K562 (cell line): ENCODE measurements around the gene BCAR3. TPM values are rescaled to one million over a fixed set of nuclear protein-coding genes. Genes with fewer than 3 reads are reported as not detected.

ENCODE experiments used
- ATAC-seq: fragments of 200-7000 bp; cut with Tn5 transposase; 3 replicates; pipeline ENCODE4 v1.9.1; 2020; ENCODE audit warnings: moderate library complexity
- BruUV-seq: library from RNA; stranded (reverse); fragments of 400-500 nt; replicated peaks from 2 replicates; lab custom pipeline; 2021; lab: Mats Ljungman, UMichigan
- CTCF ChIA-PET: fragments of 300-600 bp; formaldehyde crosslinking; extraction: SDS; loops from one replicate; lab custom pipeline; 2021; ENCODE audit warnings: low intra/inter-chr PET ratio; lab: Yijun Ruan, JAX
- POLR2A ChIA-PET: fragments of 300-600, 350-650 bp; sonication (Branson Sonifier 250); formaldehyde crosslinking; extraction: SDS; loops from one replicate; lab custom pipeline; 2021; ENCODE audit warnings: antibody characterized with exemption, inconsistent platforms; lab: Yijun Ruan, JAX
- DNase-seq, 4 experiments: peaks; one replicate each; pipeline versions ENCODE4 v3.0.0 to v3.0.0-alpha.2; 2011 to 2018; ENCODE audit warnings: low spot score in 3 of 4, mixed read lengths in 3 of 4; ENCODE audit errors: extremely low read depth in 1 of 4
- FAIRE-seq: peaks from 2 replicates; lab custom pipeline; 2011; peaks lifted over from hg19 to GRCh38; lab: Jason Lieb, UNC
- H2AFZ ChIP-seq: 2 replicates; pipeline ENCODE4 v1.6.0; 2011; ENCODE audit warnings: low read depth, low read length, control low read depth, inconsistent platforms
- H3K27ac ChIP-seq: fragments of 200-600 bp; 3 replicates; pipeline ENCODE4 v1.8.0; 2011; ENCODE audit warnings: low read depth, mild to moderate bottlenecking, control low read depth, inconsistent platforms, low read length, moderate library complexity, mixed read lengths; ENCODE audit errors: extremely low read depth
- H3K27me3 ChIP-seq, 2 experiments: fragments of 300-600 bp in 1 of 2; 2 replicates in 1 of 2; 3 replicates in 1 of 2; pipeline versions ENCODE4 v1.6.0 to v1.8.0; 2011; ENCODE audit warnings: inconsistent platforms in 2 of 2, low read length in 2 of 2, mild to moderate bottlenecking in 1 of 2, mixed read lengths in 1 of 2, moderate library complexity in 1 of 2; ENCODE audit not compliant: control insufficient read depth in 2 of 2, insufficient read depth in 2 of 2
- H3K36me3 ChIP-seq: fragments of 300-600 bp; 3 replicates; pipeline ENCODE4 v1.8.0; 2011; ENCODE audit warnings: mild to moderate bottlenecking, low read length, inconsistent platforms; ENCODE audit not compliant: control insufficient read depth, insufficient read depth
- H3K4me1 ChIP-seq, 2 experiments: fragments of 200-600 bp in 1 of 2; replicated peaks in 1 of 2; 2 replicates in 1 of 2; 3 replicates in 1 of 2; pipeline versions ENCODE4 v1.5.1 to v1.8.0; 2011; ENCODE audit warnings: inconsistent platforms in 2 of 2, low read length in 2 of 2, mild to moderate bottlenecking in 1 of 2, mixed read lengths in 1 of 2, moderate library complexity in 1 of 2; ENCODE audit not compliant: control insufficient read depth in 2 of 2, insufficient read depth in 2 of 2
- H3K4me2 ChIP-seq: 2 replicates; pipeline ENCODE4 v1.6.1; 2011; ENCODE audit warnings: low read length, control low read depth, inconsistent platforms, mixed read lengths; ENCODE audit not compliant: insufficient read depth
- H3K4me3 ChIP-seq: fragments of 200-600 bp; sonication (generic), shearing (Covaris generic); 2 replicates; pipeline ENCODE4 v1.5.1; 2016; ENCODE audit warnings: control low read depth, inconsistent platforms
- H3K79me2 ChIP-seq: fragments of 200-600 bp; 3 replicates; pipeline ENCODE4 v1.8.0; 2011; ENCODE audit warnings: low read length, inconsistent platforms; ENCODE audit not compliant: control insufficient read depth, insufficient read depth
- H3K9ac ChIP-seq, 2 experiments: 2 replicates each; pipeline versions ENCODE4 v1.6.0 to v1.6.1; 2011; ENCODE audit warnings: low read depth in 2 of 2, low read length in 2 of 2, control low read depth in 1 of 2, inconsistent platforms in 1 of 2, mild to moderate bottlenecking in 1 of 2, mixed read lengths in 1 of 2; ENCODE audit not compliant: insufficient read depth in 1 of 2
- H3K9me1 ChIP-seq: one replicate; pipeline ENCODE4 v1.6.0; 2011; ENCODE audit warnings: inconsistent platforms, mild to moderate bottlenecking, low read length, moderate library complexity; ENCODE audit not compliant: control insufficient read depth, insufficient read depth
- H3K9me3 ChIP-seq: replicated peaks from 2 replicates; pipeline ENCODE4 v1.5.1; 2011; ENCODE audit warnings: low read depth, low read length, inconsistent platforms; ENCODE audit not compliant: control insufficient read depth, insufficient read depth
- H4K20me1 ChIP-seq: replicated peaks from 2 replicates; pipeline ENCODE4 v1.6.1; 2011; ENCODE audit warnings: low read length, inconsistent platforms, mixed read lengths; ENCODE audit not compliant: control insufficient read depth, insufficient read depth
- ARID2 ChIP-seq: fragments of 450-650 bp; IDR thresholded peaks from 2 replicates; pipeline ENCODE4 v1.6.1; 2017; ENCODE audit warnings: antibody characterized with exemption, mild to moderate bottlenecking
- CBFA2T3 ChIP-seq: fragments of 450-650 bp; IDR thresholded peaks from 2 replicates; pipeline ENCODE4 v1.6.1; 2017
- FOSL1 ChIP-seq: fragments of 200-800 bp; sonication (Bioruptor generic); conservative IDR thresholded peaks from 2 replicates; pipeline ENCODE4 v1.6.1; 2016; ENCODE audit warnings: missing genetic modification characterization, missing compliant biosample characterization
- HSF4 ChIP-seq: fragments of 250-450 bp; sonication (Bioruptor Pico); IDR thresholded peaks from 2 replicates; pipeline ENCODE4 v2.1.2; 2022; ENCODE audit warnings: mild to moderate bottlenecking, moderate library complexity, borderline replicate concordance
- NFIX ChIP-seq: fragments of 250-450 bp; sonication (Bioruptor Pico); IDR thresholded peaks from 2 replicates; pipeline ENCODE4 v1.4.0; 2020; ENCODE audit warnings: low read depth, mild to moderate bottlenecking, moderate library complexity
- PHF20 ChIP-seq: fragments of 450-650 bp; IDR thresholded peaks from 2 replicates; pipeline ENCODE4 v1.6.1; 2018; ENCODE audit not compliant: partially characterized antibody
- POLR2AphosphoS5 ChIP-seq: IDR thresholded peaks from 2 replicates; pipeline ENCODE4 v1.6.1; 2011; ENCODE audit warnings: mild to moderate bottlenecking, low read depth, low read length, moderate library complexity; ENCODE audit not compliant: control insufficient read depth, insufficient read depth
- PPARD ChIP-seq: fragments of 250-450 bp; sonication (Bioruptor Pico); IDR thresholded peaks from 2 replicates; pipeline ENCODE4 v1.8.0; 2022; ENCODE audit warnings: inconsistent platforms, mild to moderate bottlenecking, moderate library complexity
- SIN3B ChIP-seq: fragments of 450-650 bp; IDR thresholded peaks from 2 replicates; pipeline ENCODE4 v1.6.1; 2017; ENCODE audit warnings: low read depth, mild to moderate bottlenecking, moderate library complexity
- SIX5 ChIP-seq, 2 experiments: IDR thresholded peaks; 2 replicates each; pipeline ENCODE4 v1.6.1; 2011; ENCODE audit warnings: low read length in 2 of 2, borderline replicate concordance in 1 of 2, low read depth in 1 of 2, mild to moderate bottlenecking in 1 of 2, moderate library complexity in 1 of 2; ENCODE audit not compliant: insufficient read depth in 1 of 2
- SMAD1 ChIP-seq: fragments of 150-350 bp; IDR thresholded peaks from 2 replicates; pipeline ENCODE4 v1.6.1; 2014; ENCODE audit warnings: low read length, low read depth; ENCODE audit not compliant: partially characterized antibody
- SREBF2 ChIP-seq: sonication (generic); formaldehyde crosslinking; IDR thresholded peaks from 2 replicates; pipeline ENCODE4 v1.4.0; 2020; ENCODE audit warnings: mild to moderate bottlenecking, missing genetic modification reagents
- TCF3 ChIP-seq: sonication (generic); formaldehyde crosslinking; IDR thresholded peaks from 2 replicates; pipeline ENCODE4 v1.4.0; 2020; ENCODE audit warnings: mild to moderate bottlenecking, missing genetic modification reagents
- TEAD1 ChIP-seq, 2 experiments: fragments of 450-650 bp in 1 of 2; sonication (generic) in 1 of 2; formaldehyde crosslinking; IDR thresholded peaks; 2 replicates each; pipeline versions ENCODE4 v1.4.0 to v1.8.0; 2020 to 2022; ENCODE audit warnings: mild to moderate bottlenecking in 2 of 2, missing genetic modification reagents in 1 of 2
- ZBED1 ChIP-seq: IDR thresholded peaks from 2 replicates; pipeline ENCODE4 v1.6.1; 2014
- ZC3H11A ChIP-seq: IDR thresholded peaks from 2 replicates; pipeline ENCODE4 v1.6.1; 2012; ENCODE audit warnings: low read depth, low read length, improper control_type of control experiment
- ZC3H4 ChIP-seq: sonication (generic); formaldehyde crosslinking; IDR thresholded peaks from 2 replicates; pipeline ENCODE4 v1.9.0; 2021; ENCODE audit warnings: missing genetic modification reagents, borderline replicate concordance
- WGBS: fragments of 100-300 bp; shearing (Covaris generic); methylation state at CpG from one replicate; pipeline ENCODE4 v1.1.6; 2016; ENCODE audit warnings: low coverage, mixed read lengths; ENCODE audit not compliant: insufficient coverage; ENCODE audit errors: missing lambda C conversion rate; 5-methylcytosine and 5-hydroxymethylcytosine counted together
- in situ Hi-C: fragments of 300-500 bp; cut with MboI; formaldehyde crosslinking; loops from 4 replicates; pipeline ENCODE4 v1.15.0; 2018; ENCODE audit warnings: inconsistent platforms, mixed read lengths
- intact Hi-C: fragments of 100-400 bp; cut with micrococcal nuclease; formaldehyde crosslinking; loops from 2 replicates; pipeline ENCODE4 v1.14.2; 2022
- polyA plus RNA-seq, 8 experiments: library from polyadenylated mRNA; depleted of rRNA in 4 of 8; stranded (reverse) in 5 of 8; unstranded in 3 of 8; fragments of >200 nt; fragmentation: Nextera tagmentation in 2 of 8; fragmentation: Illumina TruSeq in 1 of 8; extraction: Ambion mirVana in 2 of 8; extraction: Trizol in 1 of 8; gene quantifications; 2 replicates each; pipeline versions ENCODE4 v1.2.1 to v1.2.3, GENCODE V29; 2011 to 2014; ENCODE audit warnings: inconsistent platforms in 1 of 8, missing spikeins in 1 of 8
- total RNA-seq, 7 experiments: library from RNA; depleted of rRNA in 6 of 7; stranded (reverse); fragments of >200 nt in 6 of 7; fragmentation: Illumina TruSeq in 2 of 7; extraction: Trizol in 2 of 7; gene quantifications; 2 replicates each; pipeline versions ENCODE4 v1.2.1 to v1.2.3, GENCODE V29; 2011 to 2021; ENCODE audit warnings: low replicate concordance in 1 of 7
- TF ChIP-seq, protein P1 (sequence below): sonication (generic); formaldehyde crosslinking; IDR thresholded peaks from 2 replicates; pipeline ENCODE4 v1.8.0; 2023; ENCODE audit warnings: missing genetic modification reagents, mild to moderate bottlenecking, borderline replicate concordance

The BCAR3 gene
- total and polyA plus RNA-seq, 9 of the 15 experiments (the other 6 are each of a cell fraction or from before 2014, with no cell fraction given), result 1.8 to 6.3 (median 3.8) TPM

GRCh38 chr1:93659822-93660503, 21.7 kb downstream of the BCAR3 start:
- Histone ChIP-seq H3K4me2 (no peak overlapping the region), H3K27ac (no peak overlapping the region; the same call in 2 of the 3 replicates), H3K36me3 (no peaks in the 10 kb centered on the region), H4K20me1 (no peaks in the 10 kb centered on the region), H3K27me3 (no peaks in the 10 kb centered on the region; a peak in 1 of 5 replicates), H3K4me1 (peaks cover 5 to 36% of the 10 kb centered on the region in 2 experiments; a peak in 4 of 5 replicates), H2AFZ (peak overlapping the region; percentile 38), H3K9ac (no peak overlapping the region), H3K9me1 (no peaks in the 10 kb centered on the region), H3K4me3 (no peak overlapping the region), H3K9me3 (no peaks in the 10 kb centered on the region), H3K79me2 (no peaks in the 10 kb centered on the region)
- no TSS peak for BruUV-seq
- ChIA-PET CTCF (no interaction called here), POLR2A (no interaction called here)
- 28% methylated on average over 9 of the region's 9 CpGs for WGBS
- in situ Hi-C loops, result no loop called here
- DNase-seq (peak; percentile 35 to 65 (median 52)), FAIRE-seq (peak; percentile 49), ATAC-seq (peak; percentile 57)
- intact Hi-C loops, result no loop called here
- TF ChIP-seq ZBED1 (no peak), SREBF2 (CRISPR knock-in tag) (no peak), CBFA2T3 (peak; percentile 73), ARID2 (no peak), SMAD1 (no peak), ZC3H11A (no peak), NFIX (CRISPR knock-in tag) (no peak), SIX5 (IDR thresholded peaks at IDR 0.05; ENCODE audit: borderline replicate concordance in 1 of 2, insufficient read depth in 1 of 2, low read depth in 1 of 2, low read length in 2 of 2) (no peak), SIN3B (no peak), TCF3 (CRISPR knock-in tag) (peak; percentile 64), POLR2AphosphoS5 (0 out of 2 replicates have a peak, but pooled peaks have one; percentile 23), PPARD (CRISPR knock-in tag) (no peak), HSF4 (CRISPR knock-in tag) (no peak), TEAD1 (CRISPR knock-in tag; IDR thresholded peaks at IDR 0.05) (no peak), ZC3H4 (CRISPR knock-in tag) (no peak), FOSL1 (tag) (no peak), PHF20 (no peak)
- TF ChIP-seq, protein P1, sequence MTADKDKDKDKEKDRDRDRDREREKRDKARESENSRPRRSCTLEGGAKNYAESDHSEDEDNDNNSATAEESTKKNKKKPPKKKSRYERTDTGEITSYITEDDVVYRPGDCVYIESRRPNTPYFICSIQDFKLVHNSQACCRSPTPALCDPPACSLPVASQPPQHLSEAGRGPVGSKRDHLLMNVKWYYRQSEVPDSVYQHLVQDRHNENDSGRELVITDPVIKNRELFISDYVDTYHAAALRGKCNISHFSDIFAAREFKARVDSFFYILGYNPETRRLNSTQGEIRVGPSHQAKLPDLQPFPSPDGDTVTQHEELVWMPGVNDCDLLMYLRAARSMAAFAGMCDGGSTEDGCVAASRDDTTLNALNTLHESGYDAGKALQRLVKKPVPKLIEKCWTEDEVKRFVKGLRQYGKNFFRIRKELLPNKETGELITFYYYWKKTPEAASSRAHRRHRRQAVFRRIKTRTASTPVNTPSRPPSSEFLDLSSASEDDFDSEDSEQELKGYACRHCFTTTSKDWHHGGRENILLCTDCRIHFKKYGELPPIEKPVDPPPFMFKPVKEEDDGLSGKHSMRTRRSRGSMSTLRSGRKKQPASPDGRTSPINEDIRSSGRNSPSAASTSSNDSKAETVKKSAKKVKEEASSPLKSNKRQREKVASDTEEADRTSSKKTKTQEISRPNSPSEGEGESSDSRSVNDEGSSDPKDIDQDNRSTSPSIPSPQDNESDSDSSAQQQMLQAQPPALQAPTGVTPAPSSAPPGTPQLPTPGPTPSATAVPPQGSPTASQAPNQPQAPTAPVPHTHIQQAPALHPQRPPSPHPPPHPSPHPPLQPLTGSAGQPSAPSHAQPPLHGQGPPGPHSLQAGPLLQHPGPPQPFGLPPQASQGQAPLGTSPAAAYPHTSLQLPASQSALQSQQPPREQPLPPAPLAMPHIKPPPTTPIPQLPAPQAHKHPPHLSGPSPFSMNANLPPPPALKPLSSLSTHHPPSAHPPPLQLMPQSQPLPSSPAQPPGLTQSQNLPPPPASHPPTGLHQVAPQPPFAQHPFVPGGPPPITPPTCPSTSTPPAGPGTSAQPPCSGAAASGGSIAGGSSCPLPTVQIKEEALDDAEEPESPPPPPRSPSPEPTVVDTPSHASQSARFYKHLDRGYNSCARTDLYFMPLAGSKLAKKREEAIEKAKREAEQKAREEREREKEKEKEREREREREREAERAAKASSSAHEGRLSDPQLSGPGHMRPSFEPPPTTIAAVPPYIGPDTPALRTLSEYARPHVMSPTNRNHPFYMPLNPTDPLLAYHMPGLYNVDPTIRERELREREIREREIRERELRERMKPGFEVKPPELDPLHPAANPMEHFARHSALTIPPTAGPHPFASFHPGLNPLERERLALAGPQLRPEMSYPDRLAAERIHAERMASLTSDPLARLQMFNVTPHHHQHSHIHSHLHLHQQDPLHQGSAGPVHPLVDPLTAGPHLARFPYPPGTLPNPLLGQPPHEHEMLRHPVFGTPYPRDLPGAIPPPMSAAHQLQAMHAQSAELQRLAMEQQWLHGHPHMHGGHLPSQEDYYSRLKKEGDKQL (CRISPR knock-in tag), result no peak
